Kidney epithelial cell (primary cell): Measurements from ENCODE around the gene SPRED2. TPM values are rescaled to one million over a fixed set of nuclear protein-coding genes. Genes with fewer than 3 reads are reported as not detected.

Experiments used
- DNase-seq: peaks from one replicate; pipeline ENCODE4 v3.0.0-alpha.2; 2010; ENCODE audit warnings: low read depth
- H3K27me3 ChIP-seq: 2 replicates; pipeline ENCODE4 v1.6.0; 2011; ENCODE audit warnings: low read length; ENCODE audit not compliant: control insufficient read depth, insufficient read depth
- H3K36me3 ChIP-seq: 2 replicates; pipeline ENCODE4 v1.5.1; 2011; ENCODE audit warnings: low read length; ENCODE audit not compliant: control insufficient read depth, insufficient read depth
- H3K4me3 ChIP-seq: 2 replicates; pipeline ENCODE4 v1.5.1; 2011; ENCODE audit warnings: low read depth, mild to moderate bottlenecking, control low read depth, low read length
- total RNA-seq: library from RNA; depleted of rRNA; stranded (reverse); fragments of >200 nt; gene quantifications from 2 replicates; pipeline ENCODE4 v1.2.3, GENCODE V29; 2015
- TF ChIP-seq, protein P1 (sequence below): IDR thresholded peaks from 2 replicates; pipeline ENCODE4 v1.5.1; 2011; ENCODE audit warnings: mild to moderate bottlenecking, moderate library complexity, low read length, control low read depth, inconsistent platforms; ENCODE audit not compliant: insufficient read depth, poor library complexity, severe bottlenecking

SPRED2 gene
- total RNA-seq, 1 donor from 2014 or later, result 18.4 TPM

DNA sequence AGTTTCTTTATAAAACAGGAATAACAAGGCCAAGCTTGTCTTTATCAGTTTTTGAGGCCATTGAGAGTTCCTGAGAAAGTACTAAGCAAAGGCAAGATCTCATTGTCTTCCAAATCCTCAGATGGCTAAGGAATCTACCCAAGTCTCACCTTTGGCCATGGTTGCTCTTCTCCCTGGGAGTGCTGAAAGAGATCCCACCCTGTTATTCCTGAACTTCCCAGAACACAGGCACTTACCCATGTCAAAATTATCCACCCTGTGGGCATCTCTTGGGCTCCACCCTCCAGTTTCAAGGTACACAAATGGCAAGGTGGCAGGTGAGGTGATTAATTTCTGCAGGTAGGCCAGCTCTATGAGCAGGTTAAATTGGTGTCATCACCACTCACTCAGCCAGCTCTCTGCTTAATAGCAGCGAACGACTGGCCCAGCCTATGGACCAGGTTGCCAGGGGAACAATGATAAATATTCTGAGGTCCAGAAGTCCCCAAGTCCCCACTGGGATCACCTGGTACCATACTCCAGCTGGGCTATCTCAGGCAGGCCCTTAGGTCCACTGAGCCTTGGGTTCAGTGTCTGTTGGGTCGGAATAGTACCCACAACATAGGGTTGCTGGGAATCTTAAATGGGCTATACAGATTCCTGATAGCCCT, 2.3 kb upstream of the SPRED2 start:
- Histone ChIP-seq H3K4me3 (no peak overlapping the region), H3K36me3 (no peaks in the 10 kb centered on the region), H3K27me3 (no peaks in the 10 kb centered on the region)
- no peak for DNase-seq
- TF ChIP-seq, protein P1, sequence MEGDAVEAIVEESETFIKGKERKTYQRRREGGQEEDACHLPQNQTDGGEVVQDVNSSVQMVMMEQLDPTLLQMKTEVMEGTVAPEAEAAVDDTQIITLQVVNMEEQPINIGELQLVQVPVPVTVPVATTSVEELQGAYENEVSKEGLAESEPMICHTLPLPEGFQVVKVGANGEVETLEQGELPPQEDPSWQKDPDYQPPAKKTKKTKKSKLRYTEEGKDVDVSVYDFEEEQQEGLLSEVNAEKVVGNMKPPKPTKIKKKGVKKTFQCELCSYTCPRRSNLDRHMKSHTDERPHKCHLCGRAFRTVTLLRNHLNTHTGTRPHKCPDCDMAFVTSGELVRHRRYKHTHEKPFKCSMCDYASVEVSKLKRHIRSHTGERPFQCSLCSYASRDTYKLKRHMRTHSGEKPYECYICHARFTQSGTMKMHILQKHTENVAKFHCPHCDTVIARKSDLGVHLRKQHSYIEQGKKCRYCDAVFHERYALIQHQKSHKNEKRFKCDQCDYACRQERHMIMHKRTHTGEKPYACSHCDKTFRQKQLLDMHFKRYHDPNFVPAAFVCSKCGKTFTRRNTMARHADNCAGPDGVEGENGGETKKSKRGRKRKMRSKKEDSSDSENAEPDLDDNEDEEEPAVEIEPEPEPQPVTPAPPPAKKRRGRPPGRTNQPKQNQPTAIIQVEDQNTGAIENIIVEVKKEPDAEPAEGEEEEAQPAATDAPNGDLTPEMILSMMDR, result no peak

DNA sequence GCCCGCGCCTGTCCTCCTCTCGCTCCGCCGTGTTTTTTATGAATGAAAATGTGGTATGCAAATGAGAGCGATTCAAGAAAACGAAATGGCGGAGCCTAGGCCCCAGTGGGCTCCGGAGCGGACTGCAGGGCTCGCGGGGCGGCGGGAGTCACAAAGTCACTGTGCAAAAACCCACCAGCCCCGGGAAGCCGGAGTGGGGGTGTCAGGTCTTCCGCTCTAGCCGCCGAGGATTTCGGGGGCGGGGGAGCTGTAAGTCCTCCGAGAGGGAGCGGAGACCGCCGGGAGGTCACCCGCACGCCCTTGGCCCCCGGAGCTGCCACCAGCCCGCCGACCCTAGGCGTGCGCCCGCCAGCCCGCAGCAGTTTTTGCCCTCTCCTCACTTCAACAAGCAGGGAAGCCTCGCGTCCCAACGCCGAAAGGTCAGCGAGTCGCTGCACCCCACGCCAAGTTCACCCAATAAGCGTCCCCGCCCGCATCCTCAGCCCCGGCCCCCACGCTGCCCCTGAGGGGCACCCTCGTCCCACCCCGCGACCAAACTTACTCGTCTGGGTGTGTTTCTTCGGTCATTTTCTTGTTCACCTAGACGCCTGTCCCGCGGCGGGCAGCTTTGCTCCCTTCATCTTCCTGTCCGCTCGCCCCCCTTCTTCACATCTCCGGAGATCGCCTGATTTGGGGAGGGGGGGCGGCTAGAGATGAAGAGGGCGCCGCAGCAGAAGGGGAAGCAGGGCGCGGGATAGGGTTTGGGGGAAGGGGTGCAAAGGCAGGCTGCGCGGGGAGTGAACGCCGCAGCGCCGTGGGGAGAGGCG, 775 bp downstream of the SPRED2 start:
- Histone ChIP-seq H3K27me3 (no peaks in the 10 kb centered on the region), H3K36me3 (no peaks in the 10 kb centered on the region), H3K4me3 (peak overlapping the region; percentile 84)
- DNase-seq, result no peak
- TF ChIP-seq, protein P1, result no peak

DNA sequence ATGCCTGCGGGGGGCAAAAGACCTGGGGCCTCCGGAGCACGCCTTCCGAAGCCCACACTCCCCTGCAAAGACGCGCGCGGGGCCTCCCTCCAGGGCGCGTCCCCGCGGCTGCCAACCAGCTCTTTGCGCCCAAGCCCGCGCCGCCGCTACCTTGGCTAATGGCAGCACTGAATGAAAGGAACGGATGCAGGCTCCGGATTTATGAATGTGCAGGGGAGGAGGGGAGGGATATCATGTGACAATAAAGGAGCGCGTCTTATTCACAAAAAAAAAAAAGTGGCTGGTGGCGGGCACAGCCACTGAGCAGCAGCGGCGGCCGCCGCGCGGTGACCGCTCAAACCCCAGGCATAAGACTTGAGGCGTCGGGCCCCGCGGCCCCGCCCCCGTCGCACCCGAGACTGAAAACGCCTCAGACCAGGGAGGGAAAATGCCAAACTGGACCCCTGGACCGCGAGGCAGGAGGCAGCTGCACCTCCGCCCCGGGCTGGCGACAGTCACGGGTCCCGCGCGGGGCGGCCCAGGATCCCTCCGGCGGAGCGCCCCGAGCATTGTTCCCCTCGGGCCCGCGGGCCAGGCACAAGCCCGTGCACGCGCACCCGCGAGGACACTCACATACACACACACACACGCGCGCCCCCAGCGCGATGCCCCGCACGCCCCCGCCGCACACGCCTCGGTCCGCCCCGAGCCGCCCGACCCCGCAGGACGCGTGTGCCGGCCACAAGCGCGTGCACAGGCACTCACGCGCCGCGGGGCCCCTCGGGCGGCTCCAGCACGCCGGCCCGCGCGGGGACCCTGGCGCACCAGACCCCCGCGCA, 1.6 kb downstream of the SPRED2 start:
- no peaks in the 10 kb centered on the region for H3K27me3 ChIP-seq
- peak overlapping the region; percentile 84 for H3K4me3 ChIP-seq
- TF ChIP-seq, protein P1, result no peak
- no peak for DNase-seq
- H3K36me3 ChIP-seq, result no peaks in the 10 kb centered on the region

DNA sequence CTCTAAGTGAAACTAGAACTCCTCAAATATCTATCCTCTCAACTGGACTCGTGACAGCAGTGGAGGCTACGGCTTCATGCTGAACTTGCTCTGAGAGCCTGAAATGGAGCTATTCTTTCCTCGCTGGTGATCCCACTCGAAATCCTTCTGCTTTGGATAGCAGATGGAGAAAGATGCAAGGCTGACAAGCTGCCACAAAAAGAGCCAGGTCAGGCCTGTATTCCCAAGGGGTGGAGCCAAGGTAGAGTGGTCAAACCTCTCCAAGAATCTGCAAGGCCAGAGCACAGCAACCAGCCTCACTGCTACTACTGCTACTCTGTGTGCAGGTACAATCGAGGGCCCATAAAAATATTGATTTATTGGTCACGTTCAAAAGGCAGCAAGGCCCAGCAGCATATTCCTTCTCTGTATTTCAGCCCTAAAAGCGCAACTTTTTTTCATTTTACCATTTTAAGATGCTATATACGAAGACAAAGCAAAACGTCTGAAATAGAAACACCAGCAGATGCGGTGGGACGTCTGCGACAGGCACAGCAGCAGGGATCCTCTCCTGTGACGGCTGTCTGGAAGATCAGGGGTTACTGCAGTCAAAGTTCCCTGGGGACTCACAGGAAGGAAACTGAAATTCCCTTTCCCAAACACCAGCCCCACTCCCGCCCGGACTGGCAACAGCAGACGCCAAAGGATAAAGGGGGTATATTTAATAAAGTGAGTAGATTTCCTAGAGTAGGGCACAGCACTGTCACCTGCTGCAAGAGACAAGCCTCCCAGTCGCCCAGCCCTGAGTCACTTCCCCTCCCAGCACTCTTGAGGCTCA, 2.4 kb downstream of the SPRED2 start:
- Histone ChIP-seq H3K4me3 (peak overlapping the region; percentile 84), H3K27me3 (no peaks in the 10 kb centered on the region), H3K36me3 (no peaks in the 10 kb centered on the region)
- DNase-seq, result no peak
- TF ChIP-seq, protein P1, result no peak

DNA sequence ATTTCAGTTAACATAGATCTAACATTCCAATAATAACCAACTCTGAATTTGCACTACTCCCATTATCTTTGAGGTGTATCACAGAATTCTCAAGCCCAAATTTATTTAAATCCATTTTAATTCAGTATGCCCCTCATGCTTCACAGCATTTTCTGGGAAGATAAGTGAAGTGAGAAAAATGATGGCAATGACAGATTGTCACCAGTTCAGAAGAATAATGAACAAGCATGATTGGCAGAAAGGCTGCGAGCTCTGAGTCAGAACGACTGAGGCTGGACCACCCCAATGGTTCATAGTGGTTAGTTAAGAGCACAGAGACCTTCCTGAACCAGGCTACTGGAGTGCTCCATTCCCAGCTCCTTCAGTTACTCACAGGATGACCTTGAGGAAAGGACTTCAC, 4.9 kb downstream of the SPRED2 start:
- Histone ChIP-seq H3K4me3 (no peak overlapping the region), H3K27me3 (no peaks in the 10 kb centered on the region), H3K36me3 (no peaks in the 10 kb centered on the region)
- TF ChIP-seq, protein P1, result no peak
- no peak for DNase-seq
